GM23338 (cell line): ENCODE data around the gene AKAP17A. TPM values are rescaled to one million over a fixed set of nuclear protein-coding genes. Genes with fewer than 3 reads are reported as not detected.

Experiments
- ATAC-seq: fragments of 200-7000 bp; cut with Tn5 transposase; 3 replicates; pipeline ENCODE4 v1.9.1; 2020
- DNase-seq: peaks from one replicate; pipeline ENCODE4 v3.0.0-alpha.2; 2015; ENCODE audit warnings: low spot score
- H2AFZ ChIP-seq: fragments of 200-600 bp; sonication (generic); 2 replicates; pipeline ENCODE4 v1.8.0; 2016; ENCODE audit warnings: antibody characterized with exemption, mild to moderate bottlenecking, moderate library complexity
- H3F3A ChIP-seq: fragments of 200-600 bp; sonication (generic); replicated peaks from 2 replicates; pipeline ENCODE4 v1.8.0; 2017; ENCODE audit warnings: antibody characterized with exemption, mixed run types, low read depth
- H3K27ac ChIP-seq: fragments of 200-600 bp; sonication (generic); 2 replicates; pipeline ENCODE4 v1.6.1; 2016; ENCODE audit warnings: low read depth
- H3K27me3 ChIP-seq: fragments of 200-600 bp; sonication (generic); 2 replicates; pipeline ENCODE4 v1.8.0; 2016; ENCODE audit warnings: mild to moderate bottlenecking, mixed run types, moderate library complexity; ENCODE audit not compliant: insufficient read depth
- H3K36me3 ChIP-seq: fragments of 200-600 bp; sonication (generic); 2 replicates; pipeline ENCODE4 v1.8.0; 2016; ENCODE audit warnings: mild to moderate bottlenecking; ENCODE audit not compliant: insufficient read depth
- H3K4me1 ChIP-seq: fragments of 200-600 bp; sonication (generic); 2 replicates; pipeline ENCODE4 v1.8.0; 2016; ENCODE audit warnings: mild to moderate bottlenecking, moderate library complexity; ENCODE audit not compliant: insufficient read depth
- H3K4me2 ChIP-seq: fragments of 200-600 bp; sonication (generic); 2 replicates; pipeline ENCODE4 v1.7.1; 2017; ENCODE audit warnings: mixed run types
- H3K4me3 ChIP-seq: fragments of 200-600 bp; sonication (generic); 2 replicates; pipeline ENCODE4 v1.6.1; 2016; ENCODE audit warnings: mixed run types
- H3K79me2 ChIP-seq: fragments of 200-600 bp; sonication (generic); replicated peaks from 2 replicates; pipeline ENCODE4 v1.8.0; 2017; ENCODE audit warnings: mild to moderate bottlenecking; ENCODE audit not compliant: insufficient read depth
- H3K9me2 ChIP-seq: fragments of 200-600 bp; sonication (generic); 2 replicates; pipeline ENCODE4 v1.8.0; 2017; ENCODE audit not compliant: insufficient read depth
- H4K20me1 ChIP-seq: fragments of 200-600 bp; sonication (generic); replicated peaks from 2 replicates; pipeline ENCODE4 v1.8.0; 2017; ENCODE audit warnings: mild to moderate bottlenecking; ENCODE audit not compliant: insufficient read depth
- H3K27ac Mint-ChIP-seq: 2 replicates; pipeline ENCODE4 v1.8.0; 2020; ENCODE audit warnings: inconsistent platforms, mild to moderate bottlenecking, moderate library complexity, mixed read lengths
- H3K27me3 Mint-ChIP-seq: 3 replicates; pipeline ENCODE4 v1.8.0; 2022; ENCODE audit warnings: low read depth, mild to moderate bottlenecking, moderate library complexity, mixed read lengths, inconsistent platforms; ENCODE audit not compliant: insufficient read depth, poor library complexity
- H3K36me3 Mint-ChIP-seq: 3 replicates; pipeline ENCODE4 v1.8.0; 2021; ENCODE audit warnings: low read depth, mild to moderate bottlenecking, inconsistent platforms, moderate library complexity, mixed read lengths
- H3K4me1 Mint-ChIP-seq: 3 replicates; pipeline ENCODE4 v1.8.0; 2020; ENCODE audit warnings: mild to moderate bottlenecking, inconsistent platforms, mixed read lengths
- H3K4me3 Mint-ChIP-seq: 3 replicates; pipeline ENCODE4 v1.8.0; 2021; ENCODE audit warnings: moderate library complexity, mild to moderate bottlenecking, inconsistent platforms, mixed read lengths
- H3K9me3 Mint-ChIP-seq: 3 replicates; pipeline ENCODE4 v1.8.0; 2020; ENCODE audit warnings: moderate library complexity, mild to moderate bottlenecking, inconsistent platforms, mixed read lengths
- CREB1 ChIP-seq: fragments of 250-450 bp; sonication (Bioruptor Pico); IDR thresholded peaks from 2 replicates; pipeline ENCODE4 v1.5.0; 2020; ENCODE audit warnings: low read depth, mild to moderate bottlenecking, moderate library complexity
- EZH2 ChIP-seq: fragments of 200-600 bp; sonication (generic); IDR thresholded peaks from one replicate; pipeline ENCODE4 v1.8.0; 2017; ENCODE audit warnings: antibody characterized with exemption, mild to moderate bottlenecking, low read depth; ENCODE audit not compliant: unreplicated experiment
- NANOG ChIP-seq: IDR thresholded peaks from 2 replicates; pipeline ENCODE4 v1.6.1; 2016; ENCODE audit warnings: antibody characterized with exemption, borderline replicate concordance
- POLR2AphosphoS5 ChIP-seq: IDR thresholded peaks from 2 replicates; pipeline ENCODE4 v1.6.1; 2016; ENCODE audit warnings: antibody characterized with exemption, low read depth
- STAT1 ChIP-seq: IDR thresholded peaks from one replicate; pipeline ENCODE4 v1.6.1; 2016; ENCODE audit warnings: antibody characterized with exemption; ENCODE audit not compliant: unreplicated experiment
- ZNF114 ChIP-seq: fragments of 250-450 bp; sonication (Bioruptor Pico); IDR thresholded peaks from 2 replicates; pipeline ENCODE4 v1.5.0; 2020; ENCODE audit warnings: mild to moderate bottlenecking, moderate library complexity
- polyA plus RNA-seq: library from polyadenylated mRNA; unstranded; fragments of >200 nt; fragmentation: Nextera tagmentation; extraction: Ambion mirVana; gene quantifications from 2 replicates; pipeline ENCODE4 v1.2.1, GENCODE V29; 2016
- total RNA-seq: library from RNA; depleted of rRNA; stranded (reverse); fragments of >200 nt; shearing (Covaris generic); gene quantifications from 2 replicates; pipeline ENCODE4 v1.2.3, GENCODE V29; 2014
- TF ChIP-seq, protein P1 (sequence below): IDR thresholded peaks from 2 replicates; pipeline ENCODE4 v1.6.1; 2016; ENCODE audit warnings: antibody characterized with exemption
- TF ChIP-seq, protein P2 (sequence below): fragments of 250-450 bp; sonication (Bioruptor Pico); IDR thresholded peaks from 2 replicates; pipeline ENCODE4 v1.5.0; 2020; ENCODE audit warnings: mild to moderate bottlenecking, moderate library complexity
- TF ChIP-seq, protein P3 (sequence below), 2 experiments: fragments of 200-600 bp in 1 of 2; sonication (generic) in 1 of 2; conservative IDR thresholded peaks; 2 replicates each; pipeline versions ENCODE4 v1.5.1 to v1.6.1; 2016 to 2017; ENCODE audit warnings: antibody characterized with exemption in 2 of 2, low read depth in 2 of 2, mild to moderate bottlenecking in 2 of 2, moderate library complexity in 1 of 2

The AKAP17A gene
- total and polyA plus RNA-seq, 2 experiments from 2014 or later, result 27.6 to 64.3 TPM

DNA sequence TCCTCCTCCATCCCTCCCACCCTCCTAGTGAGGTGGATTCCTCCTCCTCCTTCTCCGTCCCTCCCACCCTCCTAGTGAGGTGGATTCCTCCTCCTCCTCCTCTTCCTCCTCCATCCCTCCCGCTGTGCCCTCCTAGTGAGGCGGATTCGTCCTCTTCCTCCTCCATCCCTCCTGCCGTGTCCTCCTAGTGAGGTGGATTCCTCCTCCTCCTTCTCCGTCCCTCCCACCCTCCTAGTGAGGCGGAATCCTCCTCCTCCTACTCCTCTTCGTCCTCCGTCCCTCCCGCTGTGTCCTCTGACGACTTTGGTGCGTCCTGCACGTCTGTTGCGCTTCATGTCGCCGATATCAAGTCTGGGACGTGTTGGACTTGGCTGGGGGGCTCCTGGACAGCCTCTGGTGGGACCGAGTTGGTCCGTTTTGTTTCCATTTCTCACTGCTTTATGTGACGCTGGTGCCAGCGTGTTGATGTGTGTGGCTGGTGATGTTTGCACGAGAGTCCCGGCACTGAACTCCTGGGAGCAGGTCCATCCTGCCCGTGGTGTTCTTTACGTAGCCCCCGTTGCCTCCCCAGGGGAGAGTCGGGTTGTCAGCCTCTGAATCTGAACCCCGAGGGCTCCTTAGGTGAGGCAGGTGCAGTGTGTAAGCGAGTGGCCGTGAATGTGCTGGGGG lies 5.4 kb downstream of the AKAP17A start:
- H2AFZ ChIP-seq, result no peak overlapping the region
- H3K36me3 ChIP-seq, result peaks cover under 1% of the 10 kb centered on the region
- peaks cover 7% of the 10 kb centered on the region; the same call in 1 of the 2 replicates for H3K4me1 ChIP-seq
- H3K79me2 ChIP-seq, result peaks cover 52% of the 10 kb centered on the region
- H3K9me3 Mint-ChIP-seq, result peaks cover 53% of the 10 kb centered on the region
- H3K27ac Mint-ChIP-seq, result no peak overlapping the region
- H3K27me3 Mint-ChIP-seq, result peaks cover 8% of the 10 kb centered on the region
- H3K27ac ChIP-seq, result no peak overlapping the region
- H3K9me2 ChIP-seq, result no peaks in the 10 kb centered on the region
- H3K36me3 Mint-ChIP-seq, result peaks cover 62% of the 10 kb centered on the region
- H3K4me2 ChIP-seq, result no peak overlapping the region
- H3K27me3 ChIP-seq, result no peaks in the 10 kb centered on the region
- ATAC-seq (no peak), DNase-seq (no peak)
- TF ChIP-seq NANOG (no peak), POLR2AphosphoS5 (no peak)
- TF ChIP-seq, protein P1, sequence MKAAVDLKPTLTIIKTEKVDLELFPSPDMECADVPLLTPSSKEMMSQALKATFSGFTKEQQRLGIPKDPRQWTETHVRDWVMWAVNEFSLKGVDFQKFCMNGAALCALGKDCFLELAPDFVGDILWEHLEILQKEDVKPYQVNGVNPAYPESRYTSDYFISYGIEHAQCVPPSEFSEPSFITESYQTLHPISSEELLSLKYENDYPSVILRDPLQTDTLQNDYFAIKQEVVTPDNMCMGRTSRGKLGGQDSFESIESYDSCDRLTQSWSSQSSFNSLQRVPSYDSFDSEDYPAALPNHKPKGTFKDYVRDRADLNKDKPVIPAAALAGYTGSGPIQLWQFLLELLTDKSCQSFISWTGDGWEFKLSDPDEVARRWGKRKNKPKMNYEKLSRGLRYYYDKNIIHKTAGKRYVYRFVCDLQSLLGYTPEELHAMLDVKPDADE, result no peak
- no peaks in the 10 kb centered on the region; the same call in 1 of the 2 replicates for H4K20me1 ChIP-seq
- no peak overlapping the region for H3K4me3 Mint-ChIP-seq
- no peak overlapping the region for H3K4me3 ChIP-seq
- H3F3A ChIP-seq, result 0 out of 2 replicates have a peak, but pooled peaks cover 3% of the 10 kb centered on the region
- H3K4me1 Mint-ChIP-seq, result peaks cover 3% of the 10 kb centered on the region; the same call in 2 of the 3 replicates

DNA sequence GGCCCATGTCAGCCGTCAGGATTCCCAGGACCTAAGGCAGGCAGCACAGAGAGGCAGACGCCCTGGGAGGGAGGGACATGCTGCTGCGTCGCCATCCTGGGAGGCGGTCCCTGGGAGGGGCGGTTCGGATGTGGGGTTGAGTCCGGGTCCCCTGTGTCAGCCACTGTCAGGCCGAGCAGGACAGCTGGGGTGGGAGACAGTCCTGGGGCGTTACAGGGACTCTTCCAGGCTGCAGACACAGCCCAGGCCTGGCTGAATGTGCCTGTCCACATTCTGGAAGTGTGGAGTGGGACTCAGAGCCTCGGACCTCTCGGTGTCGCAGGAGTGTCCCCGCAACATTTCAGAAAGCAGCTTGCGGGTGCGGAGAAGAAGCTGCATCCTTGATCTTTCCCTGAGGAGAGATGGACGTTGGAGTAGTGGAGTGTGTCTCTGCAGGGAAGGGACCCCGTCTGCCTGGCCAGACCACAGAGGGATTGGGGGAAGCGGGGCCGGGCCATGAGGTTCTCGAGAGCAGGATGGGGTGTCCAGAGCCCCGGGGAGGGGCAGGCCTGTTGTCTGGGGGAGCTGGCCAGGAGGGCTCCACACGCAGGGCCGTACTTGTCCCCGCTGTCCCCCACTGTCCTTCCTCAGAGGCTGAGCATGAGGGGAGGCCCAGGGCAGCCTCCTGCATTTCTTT lies 6.1 kb downstream of the AKAP17A start:
- H3K4me2 ChIP-seq, result no peak overlapping the region
- H3K27ac Mint-ChIP-seq, result no peak overlapping the region
- TF ChIP-seq STAT1, result no peak
- no peak for TF ChIP-seq EZH2
- TF ChIP-seq CREB1 (CRISPR knock-in tag), result no peak
- no peak for TF ChIP-seq ZNF114
- no peak for TF ChIP-seq POLR2AphosphoS5
- TF ChIP-seq, protein P1, result no peak
- TF ChIP-seq, protein P2, sequence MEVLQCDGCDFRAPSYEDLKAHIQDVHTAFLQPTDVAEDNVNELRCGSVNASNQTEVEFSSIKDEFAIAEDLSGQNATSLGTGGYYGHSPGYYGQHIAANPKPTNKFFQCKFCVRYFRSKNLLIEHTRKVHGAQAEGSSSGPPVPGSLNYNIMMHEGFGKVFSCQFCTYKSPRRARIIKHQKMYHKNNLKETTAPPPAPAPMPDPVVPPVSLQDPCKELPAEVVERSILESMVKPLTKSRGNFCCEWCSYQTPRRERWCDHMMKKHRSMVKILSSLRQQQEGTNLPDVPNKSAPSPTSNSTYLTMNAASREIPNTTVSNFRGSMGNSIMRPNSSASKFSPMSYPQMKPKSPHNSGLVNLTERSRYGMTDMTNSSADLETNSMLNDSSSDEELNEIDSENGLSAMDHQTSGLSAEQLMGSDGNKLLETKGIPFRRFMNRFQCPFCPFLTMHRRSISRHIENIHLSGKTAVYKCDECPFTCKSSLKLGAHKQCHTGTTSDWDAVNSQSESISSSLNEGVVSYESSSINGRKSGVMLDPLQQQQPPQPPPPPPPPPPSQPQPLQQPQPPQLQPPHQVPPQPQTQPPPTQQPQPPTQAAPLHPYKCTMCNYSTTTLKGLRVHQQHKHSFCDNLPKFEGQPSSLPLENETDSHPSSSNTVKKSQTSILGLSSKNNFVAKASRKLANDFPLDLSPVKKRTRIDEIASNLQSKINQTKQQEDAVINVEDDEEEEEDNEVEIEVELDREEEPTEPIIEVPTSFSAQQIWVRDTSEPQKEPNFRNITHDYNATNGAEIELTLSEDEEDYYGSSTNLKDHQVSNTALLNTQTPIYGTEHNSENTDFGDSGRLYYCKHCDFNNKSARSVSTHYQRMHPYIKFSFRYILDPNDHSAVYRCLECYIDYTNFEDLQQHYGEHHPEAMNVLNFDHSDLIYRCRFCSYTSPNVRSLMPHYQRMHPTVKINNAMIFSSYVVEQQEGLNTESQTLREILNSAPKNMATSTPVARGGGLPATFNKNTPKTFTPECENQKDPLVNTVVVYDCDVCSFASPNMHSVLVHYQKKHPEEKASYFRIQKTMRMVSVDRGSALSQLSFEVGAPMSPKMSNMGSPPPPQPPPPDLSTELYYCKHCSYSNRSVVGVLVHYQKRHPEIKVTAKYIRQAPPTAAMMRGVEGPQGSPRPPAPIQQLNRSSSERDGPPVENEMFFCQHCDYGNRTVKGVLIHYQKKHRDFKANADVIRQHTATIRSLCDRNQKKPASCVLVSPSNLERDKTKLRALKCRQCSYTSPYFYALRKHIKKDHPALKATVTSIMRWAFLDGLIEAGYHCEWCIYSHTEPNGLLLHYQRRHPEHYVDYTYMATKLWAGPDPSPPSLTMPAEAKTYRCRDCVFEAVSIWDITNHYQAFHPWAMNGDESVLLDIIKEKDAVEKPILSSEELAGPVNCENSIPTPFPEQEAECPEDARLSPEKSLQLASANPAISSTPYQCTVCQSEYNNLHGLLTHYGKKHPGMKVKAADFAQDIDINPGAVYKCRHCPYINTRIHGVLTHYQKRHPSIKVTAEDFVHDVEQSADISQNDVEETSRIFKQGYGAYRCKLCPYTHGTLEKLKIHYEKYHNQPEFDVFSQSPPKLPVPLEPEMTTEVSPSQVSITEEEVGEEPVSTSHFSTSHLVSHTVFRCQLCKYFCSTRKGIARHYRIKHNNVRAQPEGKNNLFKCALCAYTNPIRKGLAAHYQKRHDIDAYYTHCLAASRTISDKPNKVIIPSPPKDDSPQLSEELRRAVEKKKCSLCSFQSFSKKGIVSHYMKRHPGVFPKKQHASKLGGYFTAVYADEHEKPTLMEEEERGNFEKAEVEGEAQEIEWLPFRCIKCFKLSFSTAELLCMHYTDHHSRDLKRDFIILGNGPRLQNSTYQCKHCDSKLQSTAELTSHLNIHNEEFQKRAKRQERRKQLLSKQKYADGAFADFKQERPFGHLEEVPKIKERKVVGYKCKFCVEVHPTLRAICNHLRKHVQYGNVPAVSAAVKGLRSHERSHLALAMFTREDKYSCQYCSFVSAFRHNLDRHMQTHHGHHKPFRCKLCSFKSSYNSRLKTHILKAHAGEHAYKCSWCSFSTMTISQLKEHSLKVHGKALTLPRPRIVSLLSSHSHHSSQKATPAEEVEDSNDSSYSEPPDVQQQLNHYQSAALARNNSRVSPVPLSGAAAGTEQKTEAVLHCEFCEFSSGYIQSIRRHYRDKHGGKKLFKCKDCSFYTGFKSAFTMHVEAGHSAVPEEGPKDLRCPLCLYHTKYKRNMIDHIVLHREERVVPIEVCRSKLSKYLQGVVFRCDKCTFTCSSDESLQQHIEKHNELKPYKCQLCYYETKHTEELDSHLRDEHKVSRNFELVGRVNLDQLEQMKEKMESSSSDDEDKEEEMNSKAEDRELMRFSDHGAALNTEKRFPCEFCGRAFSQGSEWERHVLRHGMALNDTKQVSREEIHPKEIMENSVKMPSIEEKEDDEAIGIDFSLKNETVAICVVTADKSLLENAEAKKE, result no peak
- TF ChIP-seq, protein P3, sequence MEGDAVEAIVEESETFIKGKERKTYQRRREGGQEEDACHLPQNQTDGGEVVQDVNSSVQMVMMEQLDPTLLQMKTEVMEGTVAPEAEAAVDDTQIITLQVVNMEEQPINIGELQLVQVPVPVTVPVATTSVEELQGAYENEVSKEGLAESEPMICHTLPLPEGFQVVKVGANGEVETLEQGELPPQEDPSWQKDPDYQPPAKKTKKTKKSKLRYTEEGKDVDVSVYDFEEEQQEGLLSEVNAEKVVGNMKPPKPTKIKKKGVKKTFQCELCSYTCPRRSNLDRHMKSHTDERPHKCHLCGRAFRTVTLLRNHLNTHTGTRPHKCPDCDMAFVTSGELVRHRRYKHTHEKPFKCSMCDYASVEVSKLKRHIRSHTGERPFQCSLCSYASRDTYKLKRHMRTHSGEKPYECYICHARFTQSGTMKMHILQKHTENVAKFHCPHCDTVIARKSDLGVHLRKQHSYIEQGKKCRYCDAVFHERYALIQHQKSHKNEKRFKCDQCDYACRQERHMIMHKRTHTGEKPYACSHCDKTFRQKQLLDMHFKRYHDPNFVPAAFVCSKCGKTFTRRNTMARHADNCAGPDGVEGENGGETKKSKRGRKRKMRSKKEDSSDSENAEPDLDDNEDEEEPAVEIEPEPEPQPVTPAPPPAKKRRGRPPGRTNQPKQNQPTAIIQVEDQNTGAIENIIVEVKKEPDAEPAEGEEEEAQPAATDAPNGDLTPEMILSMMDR (conservative IDR thresholded peaks at IDR 0.05; ENCODE audit: low read depth in 2 of 2), result no peak

More for the DNA sequence above, 6.1 kb downstream of the AKAP17A start:
- H3K4me3 Mint-ChIP-seq, result no peak overlapping the region
- Histone ChIP-seq H3K4me3 (no peak overlapping the region), H3K36me3 (peaks cover 8% of the 10 kb centered on the region), H3K79me2 (peaks cover 49% of the 10 kb centered on the region), H3K27me3 (no peaks in the 10 kb centered on the region), H3F3A (0 out of 2 replicates have a peak, but pooled peaks cover 3% of the 10 kb centered on the region), H3K27ac (no peak overlapping the region), H3K4me1 (peaks cover 7% of the 10 kb centered on the region; the same call in 1 of the 2 replicates), H3K9me2 (no peaks in the 10 kb centered on the region), H4K20me1 (no peaks in the 10 kb centered on the region; the same call in none of the 2 replicates), H2AFZ (no peak overlapping the region)
- no peak for DNase-seq
- H3K4me1 Mint-ChIP-seq, result peaks cover 3% of the 10 kb centered on the region; the same call in 2 of the 3 replicates
- no peak for ATAC-seq
- H3K36me3 Mint-ChIP-seq, result peaks cover 68% of the 10 kb centered on the region
- peaks cover 55% of the 10 kb centered on the region for H3K9me3 Mint-ChIP-seq
- peaks cover 8% of the 10 kb centered on the region for H3K27me3 Mint-ChIP-seq
